Panc1 (cell line): Measurements from ENCODE around the gene ITPR2. TPM values are rescaled to one million over a fixed set of nuclear protein-coding genes. Genes with fewer than 3 reads are reported as not detected.

ENCODE experiments used
- ATAC-seq: fragments of 200-7000 bp; cut with Tn5 transposase; 2 replicates; pipeline ENCODE4 v1.9.1; 2020; ENCODE audit warnings: mild to moderate bottlenecking, moderate library complexity
- BruUV-seq: library from RNA; stranded (reverse); fragments of 400-500 nt; replicated peaks from 2 replicates; lab custom pipeline; 2021; lab: Mats Ljungman, UMichigan
- CTCF ChIA-PET: fragments of 300-600 bp; sonication (Branson Sonifier 250); formaldehyde crosslinking; loops from one replicate; lab custom pipeline; 2022; ENCODE audit warnings: antibody characterized with exemption; lab: Charles Lee
- POLR2A ChIA-PET: fragments of 300-600 bp; sonication (Branson Sonifier 250); formaldehyde crosslinking; loops from one replicate; lab custom pipeline; 2022; ENCODE audit warnings: antibody characterized with exemption; lab: Charles Lee
- DNase-seq: peaks from one replicate; pipeline ENCODE4 v3.0.0-alpha.2; 2010; ENCODE audit warnings: low read depth, low spot score
- H3K27ac ChIP-seq: 2 replicates; pipeline ENCODE4 v1.5.1; 2011; ENCODE audit warnings: mild to moderate bottlenecking, low read length, inconsistent platforms
- H3K27me3 ChIP-seq: fragments of 200-500 bp; sonication (Bioruptor generic); 2 replicates; pipeline ENCODE4 v1.6.0; 2014; ENCODE audit warnings: low read length, inconsistent platforms; ENCODE audit not compliant: control insufficient read depth, insufficient read depth
- H3K36me3 ChIP-seq: fragments of 200-500 bp; sonication (Bioruptor generic); 2 replicates; pipeline ENCODE4 v1.5.1; 2014; ENCODE audit warnings: inconsistent platforms, mild to moderate bottlenecking, low read length, moderate library complexity; ENCODE audit not compliant: control insufficient read depth, insufficient read depth
- H3K4me1 ChIP-seq: 2 replicates; pipeline ENCODE4 v1.5.1; 2011; ENCODE audit warnings: inconsistent platforms, mild to moderate bottlenecking, low read length, moderate library complexity; ENCODE audit not compliant: control insufficient read depth, insufficient read depth
- H3K4me3 ChIP-seq, 2 experiments: 2 replicates each; pipeline ENCODE4 v1.5.1; 2011 to 2012; ENCODE audit warnings: low read depth in 2 of 2, low read length in 2 of 2, mild to moderate bottlenecking in 2 of 2, inconsistent platforms in 1 of 2, moderate library complexity in 1 of 2
- H3K9me3 ChIP-seq: fragments of 200-500 bp; sonication (Bioruptor generic); 2 replicates; pipeline ENCODE4 v1.5.1; 2014; ENCODE audit warnings: low read depth, mild to moderate bottlenecking, inconsistent platforms, low read length, moderate library complexity; ENCODE audit not compliant: control insufficient read depth, insufficient read depth
- POLR2AphosphoS5 ChIP-seq: IDR thresholded peaks from 2 replicates; pipeline ENCODE4 v1.6.1; 2012; ENCODE audit warnings: mild to moderate bottlenecking, low read depth, low read length, moderate library complexity
- SIN3A ChIP-seq: IDR thresholded peaks from 2 replicates; pipeline ENCODE4 v1.6.1; 2012; ENCODE audit warnings: low read depth, mild to moderate bottlenecking, low read length, moderate library complexity, borderline replicate concordance; ENCODE audit not compliant: insufficient read depth
- TCF7L2 ChIP-seq: IDR thresholded peaks from 2 replicates; pipeline ENCODE4 v1.6.1; 2011; ENCODE audit warnings: mild to moderate bottlenecking, low read depth, low read length, inconsistent platforms
- in situ Hi-C: cut with HindIII; loops from 2 replicates; pipeline ENCODE4 v1.10.0; 2016; ENCODE audit warnings: low sequenced_read_pairs, low pct_unique_long_range_greater_than_20kb
- intact Hi-C: fragments of 100-400 bp; cut with micrococcal nuclease; formaldehyde crosslinking; loops from one replicate; pipeline ENCODE4 v1.10.0; 2022; ENCODE audit not compliant: unreplicated experiment
- total RNA-seq: library from RNA; stranded (reverse); gene quantifications from one replicate; pipeline ENCODE4 v1.2.1, GENCODE V29; 2021; ENCODE audit not compliant: unreplicated experiment
- TF ChIP-seq, protein P1 (sequence below), 2 experiments: IDR thresholded peaks; 2 replicates each; pipeline ENCODE4 v1.6.1; 2011 to 2012; ENCODE audit warnings: low read depth in 2 of 2, control low read depth in 1 of 2, low read length in 1 of 2, mild to moderate bottlenecking in 1 of 2, moderate library complexity in 1 of 2; ENCODE audit not compliant: insufficient read depth in 1 of 2
- TF ChIP-seq, protein P2 (sequence below): fragments of 450-650 bp; IDR thresholded peaks from 2 replicates; pipeline ENCODE4 v1.5.1; 2017; ENCODE audit warnings: mild to moderate bottlenecking

ITPR2 gene
- total RNA-seq, 1 experiment from 2014 or later, result 41.8 TPM

DNA sequence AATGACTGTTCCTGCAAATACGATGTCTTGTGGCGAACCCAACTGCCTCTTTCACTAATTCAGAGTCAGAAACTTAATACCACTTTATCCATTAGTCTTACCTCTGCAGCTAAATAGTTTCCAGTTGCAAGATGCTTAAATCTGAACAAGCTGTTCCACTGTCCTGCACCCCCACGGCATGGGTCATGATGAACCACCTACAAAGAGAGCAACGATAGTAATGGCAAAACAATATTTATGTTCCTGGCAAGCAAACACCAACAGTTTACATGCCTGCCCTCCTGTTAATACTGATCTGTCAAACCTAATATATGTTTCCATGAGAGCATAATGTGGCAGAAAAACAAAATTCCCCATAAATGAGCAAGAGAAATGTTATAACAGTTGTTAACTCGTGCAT lies 121.9 kb downstream of the ITPR2 start:
- no peak for DNase-seq
- in situ Hi-C loops (no loop called here), intact Hi-C loops (no loop called here)
- no TSS peak for BruUV-seq
- Histone ChIP-seq H3K4me1 (no peaks in the 10 kb centered on the region), H3K4me3 (no peak overlapping the region), H3K36me3 (no peaks in the 10 kb centered on the region), H3K9me3 (no peaks in the 10 kb centered on the region), H3K27me3 (no peaks in the 10 kb centered on the region), H3K27ac (no peak overlapping the region)
- TF ChIP-seq POLR2AphosphoS5, result no peak
- no peak for TF ChIP-seq TCF7L2
- no peak for ATAC-seq
- CTCF ChIA-PET, result no interaction called here
- POLR2A ChIA-PET, result no interaction called here

- Histone ChIP-seq H3K9me3 (no peaks in the 10 kb centered on the region), H3K4me1 (peaks cover 6% of the 10 kb centered on the region; the same call in 1 of the 2 replicates), H3K27ac (no peak overlapping the region), H3K4me3 (no peak overlapping the region), H3K27me3 (no peaks in the 10 kb centered on the region), H3K36me3 (no peaks in the 10 kb centered on the region)
- intact Hi-C loops (no loop called here), in situ Hi-C loops (no loop called here)
- TF ChIP-seq SIN3A, result no peak
- TF ChIP-seq TCF7L2, result no peak
- TF ChIP-seq, protein P1, sequence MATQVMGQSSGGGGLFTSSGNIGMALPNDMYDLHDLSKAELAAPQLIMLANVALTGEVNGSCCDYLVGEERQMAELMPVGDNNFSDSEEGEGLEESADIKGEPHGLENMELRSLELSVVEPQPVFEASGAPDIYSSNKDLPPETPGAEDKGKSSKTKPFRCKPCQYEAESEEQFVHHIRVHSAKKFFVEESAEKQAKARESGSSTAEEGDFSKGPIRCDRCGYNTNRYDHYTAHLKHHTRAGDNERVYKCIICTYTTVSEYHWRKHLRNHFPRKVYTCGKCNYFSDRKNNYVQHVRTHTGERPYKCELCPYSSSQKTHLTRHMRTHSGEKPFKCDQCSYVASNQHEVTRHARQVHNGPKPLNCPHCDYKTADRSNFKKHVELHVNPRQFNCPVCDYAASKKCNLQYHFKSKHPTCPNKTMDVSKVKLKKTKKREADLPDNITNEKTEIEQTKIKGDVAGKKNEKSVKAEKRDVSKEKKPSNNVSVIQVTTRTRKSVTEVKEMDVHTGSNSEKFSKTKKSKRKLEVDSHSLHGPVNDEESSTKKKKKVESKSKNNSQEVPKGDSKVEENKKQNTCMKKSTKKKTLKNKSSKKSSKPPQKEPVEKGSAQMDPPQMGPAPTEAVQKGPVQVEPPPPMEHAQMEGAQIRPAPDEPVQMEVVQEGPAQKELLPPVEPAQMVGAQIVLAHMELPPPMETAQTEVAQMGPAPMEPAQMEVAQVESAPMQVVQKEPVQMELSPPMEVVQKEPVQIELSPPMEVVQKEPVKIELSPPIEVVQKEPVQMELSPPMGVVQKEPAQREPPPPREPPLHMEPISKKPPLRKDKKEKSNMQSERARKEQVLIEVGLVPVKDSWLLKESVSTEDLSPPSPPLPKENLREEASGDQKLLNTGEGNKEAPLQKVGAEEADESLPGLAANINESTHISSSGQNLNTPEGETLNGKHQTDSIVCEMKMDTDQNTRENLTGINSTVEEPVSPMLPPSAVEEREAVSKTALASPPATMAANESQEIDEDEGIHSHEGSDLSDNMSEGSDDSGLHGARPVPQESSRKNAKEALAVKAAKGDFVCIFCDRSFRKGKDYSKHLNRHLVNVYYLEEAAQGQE (IDR thresholded peaks at IDR 0.05; ENCODE audit: insufficient read depth in 1 of 2, low read depth in 2 of 2, low read length in 1 of 2), result no peak
- TF ChIP-seq, protein P2, sequence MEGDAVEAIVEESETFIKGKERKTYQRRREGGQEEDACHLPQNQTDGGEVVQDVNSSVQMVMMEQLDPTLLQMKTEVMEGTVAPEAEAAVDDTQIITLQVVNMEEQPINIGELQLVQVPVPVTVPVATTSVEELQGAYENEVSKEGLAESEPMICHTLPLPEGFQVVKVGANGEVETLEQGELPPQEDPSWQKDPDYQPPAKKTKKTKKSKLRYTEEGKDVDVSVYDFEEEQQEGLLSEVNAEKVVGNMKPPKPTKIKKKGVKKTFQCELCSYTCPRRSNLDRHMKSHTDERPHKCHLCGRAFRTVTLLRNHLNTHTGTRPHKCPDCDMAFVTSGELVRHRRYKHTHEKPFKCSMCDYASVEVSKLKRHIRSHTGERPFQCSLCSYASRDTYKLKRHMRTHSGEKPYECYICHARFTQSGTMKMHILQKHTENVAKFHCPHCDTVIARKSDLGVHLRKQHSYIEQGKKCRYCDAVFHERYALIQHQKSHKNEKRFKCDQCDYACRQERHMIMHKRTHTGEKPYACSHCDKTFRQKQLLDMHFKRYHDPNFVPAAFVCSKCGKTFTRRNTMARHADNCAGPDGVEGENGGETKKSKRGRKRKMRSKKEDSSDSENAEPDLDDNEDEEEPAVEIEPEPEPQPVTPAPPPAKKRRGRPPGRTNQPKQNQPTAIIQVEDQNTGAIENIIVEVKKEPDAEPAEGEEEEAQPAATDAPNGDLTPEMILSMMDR, result no peak
- TF ChIP-seq POLR2AphosphoS5, result no peak
- no peak for ATAC-seq
- POLR2A ChIA-PET, result no interaction called here
- no TSS peak for BruUV-seq
- CTCF ChIA-PET, result no interaction called here
- no peak for DNase-seq
Observed at GRCh38 chr12:26705851-26706250, 127.1 kb downstream of the ITPR2 start.

GRCh38 chr12:26704684-26705460 lies 128.1 kb downstream of the ITPR2 start:
- BruUV-seq, result no TSS peak

More at GRCh38 chr12:26704684-26705460, 128.1 kb downstream of the ITPR2 start:
- Histone ChIP-seq H3K27me3 (no peaks in the 10 kb centered on the region), H3K4me3 (no peak overlapping the region), H3K36me3 (no peaks in the 10 kb centered on the region), H3K9me3 (no peaks in the 10 kb centered on the region), H3K4me1 (peaks cover 6% of the 10 kb centered on the region; the same call in 1 of the 2 replicates), H3K27ac (no peak overlapping the region)
- CTCF ChIA-PET, result no interaction called here
- no peak for DNase-seq
- POLR2A ChIA-PET, result no interaction called here
- intact Hi-C loops, result no loop called here
- no peak for ATAC-seq
- in situ Hi-C loops, result no loop called here
- TF ChIP-seq SIN3A, result no peak
- TF ChIP-seq, protein P2, result no peak
- no peak for TF ChIP-seq TCF7L2
- TF ChIP-seq POLR2AphosphoS5, result no peak
- TF ChIP-seq, protein P1 (IDR thresholded peaks at IDR 0.05; ENCODE audit: insufficient read depth in 1 of 2, low read depth in 2 of 2, low read length in 1 of 2), result no peak
